ENCODE measurements around the gene ALDH2.

ALDH2 gene

GRCh38 chr12:111799758-111800157 is 33.0 kb downstream of the ALDH2 start:
- Histone ChIP-seq H3K27me3 (ENCODE audit: control insufficient read depth, low read length) (no peaks in the 10 kb centered on the region), H3K4me2 (ENCODE audit: low read length) (no peak overlapping the region), H3F3A (ENCODE audit: control insufficient read depth, insufficient read depth) (no peaks in the 10 kb centered on the region), H3K9me2 (replicated peaks; ENCODE audit: control insufficient read depth, low read length) (no peaks in the 10 kb centered on the region), H3K9me3 (ENCODE audit: control insufficient read depth, insufficient read depth, low read length) (no peaks in the 10 kb centered on the region), H3K27ac (ENCODE audit: low read depth, low read length) (no peak overlapping the region), H3K4me1 (ENCODE audit: control insufficient read depth, low read length) (peaks cover 5% of the 10 kb centered on the region), H3K79me2 (ENCODE audit: control insufficient read depth, low read length) (no peaks in the 10 kb centered on the region), H3K4me3 (ENCODE audit: low read length) (no peak overlapping the region), H4K20me1 (ENCODE audit: control insufficient read depth, insufficient read depth, low read depth, low read length) (no peaks in the 10 kb centered on the region), H3K36me3 (ENCODE audit: control insufficient read depth, low read length) (peaks cover 15% of the 10 kb centered on the region)
- TF ChIP-seq EZH2phosphoT487 (IDR thresholded peaks at IDR 0.05; ENCODE audit: borderline replicate concordance, low read length) (no peak), CTCF (IDR thresholded peaks at IDR 0.05; ENCODE audit: low read depth, low read length, poor library complexity, severe bottlenecking) (no peak)

GRCh38 chr12:111803038-111803626 is 36.4 kb downstream of the ALDH2 start:
- H3K4me3 ChIP-seq (ENCODE audit: low read length) = no peak overlapping the region
- no peaks in the 10 kb centered on the region for H3K79me2 ChIP-seq (ENCODE audit: control insufficient read depth, low read length)
- no peaks in the 10 kb centered on the region for H3K9me2 ChIP-seq (replicated peaks; ENCODE audit: control insufficient read depth, low read length)
- H3F3A ChIP-seq (ENCODE audit: control insufficient read depth, insufficient read depth) = no peaks in the 10 kb centered on the region
- TF ChIP-seq EZH2phosphoT487 (IDR thresholded peaks at IDR 0.05; ENCODE audit: borderline replicate concordance, low read length) (no peak), CTCF (IDR thresholded peaks at IDR 0.05; ENCODE audit: low read depth, low read length, poor library complexity, severe bottlenecking) (no peak)
- H3K9me3 ChIP-seq (ENCODE audit: control insufficient read depth, insufficient read depth, low read length) = no peaks in the 10 kb centered on the region
- no peaks in the 10 kb centered on the region for H3K27me3 ChIP-seq (ENCODE audit: control insufficient read depth, low read length)
- H4K20me1 ChIP-seq (ENCODE audit: control insufficient read depth, insufficient read depth, low read depth, low read length) = no peaks in the 10 kb centered on the region
- no peak overlapping the region for H3K27ac ChIP-seq (ENCODE audit: low read depth, low read length)
- H3K4me1 ChIP-seq (ENCODE audit: control insufficient read depth, low read length) = no peaks in the 10 kb centered on the region
- peaks cover 12% of the 10 kb centered on the region for H3K36me3 ChIP-seq (ENCODE audit: control insufficient read depth, low read length)
- no peak overlapping the region for H3K4me2 ChIP-seq (ENCODE audit: low read length)

GRCh38 chr12:111803851-111804250 is 37.1 kb downstream of the ALDH2 start:
- no peak overlapping the region for H3K4me2 ChIP-seq (ENCODE audit: low read length)
- H3K4me3 ChIP-seq (ENCODE audit: low read length) = no peak overlapping the region
- no peaks in the 10 kb centered on the region for H3K27me3 ChIP-seq (ENCODE audit: control insufficient read depth, low read length)
- H3K9me3 ChIP-seq (ENCODE audit: control insufficient read depth, insufficient read depth, low read length) = no peaks in the 10 kb centered on the region
- no peak for TF ChIP-seq EZH2phosphoT487 (IDR thresholded peaks at IDR 0.05; ENCODE audit: borderline replicate concordance, low read length)
- TF ChIP-seq CTCF (IDR thresholded peaks at IDR 0.05; ENCODE audit: low read depth, low read length, poor library complexity, severe bottlenecking) = no peak
- H3K36me3 ChIP-seq (ENCODE audit: control insufficient read depth, low read length) = peaks cover 10% of the 10 kb centered on the region
- H3K27ac ChIP-seq (ENCODE audit: low read depth, low read length) = no peak overlapping the region
- H3K79me2 ChIP-seq (ENCODE audit: control insufficient read depth, low read length) = no peaks in the 10 kb centered on the region
- no peaks in the 10 kb centered on the region for H3F3A ChIP-seq (ENCODE audit: control insufficient read depth, insufficient read depth)
- H3K9me2 ChIP-seq (replicated peaks; ENCODE audit: control insufficient read depth, low read length) = no peaks in the 10 kb centered on the region
- no peaks in the 10 kb centered on the region for H3K4me1 ChIP-seq (ENCODE audit: control insufficient read depth, low read length)
- H4K20me1 ChIP-seq (ENCODE audit: control insufficient read depth, insufficient read depth, low read depth, low read length) = no peaks in the 10 kb centered on the region

All from DOHH2 (cell line).